NCI-H2081 treated with DMSO at 0.1 percent for 48 hours (cell line): ENCODE results near the gene SGPL1.

Source experiments
- DNase-seq: peaks from one replicate; lab custom pipeline; 2025; lab: John Stamatoyannopoulos, UW

SGPL1 gene

GRCh38 chr10:70925377-70926225 lies 109.9 kb downstream of the SGPL1 start:
- DNase-seq, result no peak

DNA sequence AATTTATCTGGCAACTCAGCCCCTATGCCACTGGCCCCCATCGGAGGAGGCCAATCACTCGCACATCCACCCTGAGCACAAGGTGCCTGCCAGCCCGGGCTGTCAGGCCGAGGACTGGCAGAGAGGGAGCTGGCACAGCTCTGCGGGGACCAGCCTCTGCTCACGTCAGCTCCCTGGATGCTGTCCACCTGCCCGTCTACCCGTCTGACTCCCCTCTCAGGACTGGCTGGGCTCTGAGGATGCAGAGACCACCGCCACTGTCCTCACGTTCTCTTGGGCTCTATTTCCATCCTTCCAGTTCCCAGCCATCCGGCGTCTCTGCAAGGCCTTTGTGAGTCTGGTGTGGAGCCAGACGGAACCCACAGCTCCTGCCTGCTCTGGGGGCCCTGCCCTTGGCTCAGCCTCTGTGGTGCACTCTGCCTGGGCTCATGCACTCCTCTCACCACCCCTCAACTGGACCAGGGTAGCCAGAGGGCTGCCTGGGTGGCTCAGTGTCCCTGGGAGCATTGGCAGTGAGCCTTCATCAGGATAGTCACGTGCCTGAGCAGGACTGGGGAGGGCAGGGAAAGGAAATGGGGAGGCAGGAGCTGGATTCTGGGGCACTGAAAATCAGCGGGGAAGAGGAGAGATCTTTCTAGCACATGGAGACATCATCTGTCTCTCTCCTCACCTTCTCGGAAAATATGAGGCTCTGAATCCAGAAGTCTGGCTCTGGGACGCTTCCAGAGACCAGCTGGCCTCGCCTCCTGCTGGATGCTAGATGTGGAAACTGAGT lies 110.7 kb downstream of the SGPL1 start:
- DNase-seq, result no peak

GRCh38 chr10:70927189-70927943 lies 111.6 kb downstream of the SGPL1 start:
- DNase-seq, result no peak

DNA sequence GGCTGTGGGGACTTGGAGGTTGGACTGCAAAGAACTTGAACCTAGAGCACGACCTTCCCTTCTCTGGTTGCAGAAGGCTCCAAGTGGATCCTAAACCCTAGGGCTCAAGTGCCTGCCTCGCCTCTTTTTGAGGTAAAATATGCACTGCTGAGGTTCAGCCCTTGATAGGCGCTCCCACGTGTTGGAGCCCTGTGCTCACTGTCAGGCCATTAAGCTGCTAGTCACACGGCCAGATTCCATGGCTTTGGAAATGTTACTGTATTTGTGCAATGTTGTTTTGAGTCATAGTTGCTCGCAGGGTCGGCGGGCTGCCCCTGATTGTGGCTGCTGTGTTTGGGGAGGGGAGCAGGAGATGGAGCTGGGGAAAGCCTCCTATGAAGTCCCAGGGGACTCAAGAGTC lies 112.4 kb downstream of the SGPL1 start:
- DNase-seq, result no peak

- DNase-seq, result no peak
These were observed 114.7 kb downstream of the SGPL1 start for GRCh38 chr10:70930263-70931000.
